Measurements from ENCODE around the gene RECQL5. TPM values are rescaled to one million over a fixed set of nuclear protein-coding genes. Genes with fewer than 3 reads are reported as not detected.

RECQL5 gene
- total RNA-seq, 5 donors from 2014 or later (not counting 1 experiment from before 2014, with no cell fraction given), result 38.0 to 75.0 (median 61.9) TPM

DNA sequence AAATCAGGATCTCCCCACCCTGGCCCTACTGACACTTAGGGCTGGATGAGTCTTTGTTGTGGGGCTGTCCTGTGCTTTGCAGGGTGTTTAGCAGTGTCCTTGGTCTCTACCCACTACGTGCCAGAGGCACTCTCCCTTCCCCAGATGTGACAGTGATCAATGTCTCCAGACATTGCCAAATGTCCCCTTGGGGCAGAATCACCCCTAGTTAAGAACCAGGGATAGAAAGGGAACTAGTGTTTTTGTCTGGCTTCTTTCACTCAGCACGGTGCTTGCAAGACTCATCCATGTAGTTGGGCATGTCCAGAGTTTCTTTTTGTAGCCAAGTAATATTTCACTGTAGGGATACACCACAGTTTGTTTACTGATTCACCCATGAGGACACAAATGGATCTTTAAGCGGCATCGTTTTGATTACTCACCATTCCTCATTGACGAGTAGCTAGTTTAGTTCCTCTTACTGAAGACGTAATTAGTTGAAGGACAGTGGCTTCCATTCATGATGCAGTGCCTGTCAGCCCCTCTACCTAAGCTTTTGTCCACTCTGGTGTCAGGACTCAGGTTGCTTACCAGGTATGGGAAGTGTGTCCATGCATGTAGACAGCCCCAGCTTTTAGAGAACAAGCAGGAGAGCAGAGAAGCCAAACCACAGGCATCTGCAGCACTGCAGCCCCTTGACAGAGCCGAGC lies 28.3 kb upstream of the RECQL5 start:
- Histone ChIP-seq H3K9me3 (no peaks in the 10 kb centered on the region), H3K27me3 (replicated peaks in 1 of 2; ENCODE audit: control insufficient read depth in 2 of 2, extremely low read depth in 1 of 2, insufficient read depth in 2 of 2, low read length in 1 of 2) (no peaks in the 10 kb centered on the region), H3K36me3 (ENCODE audit: control insufficient read depth in 2 of 2, extremely low read depth in 1 of 2, insufficient read depth in 1 of 2, low read length in 1 of 2) (peaks cover 9 to 83% of the 10 kb centered on the region in 2 donors), H3K4me3 (ENCODE audit: control insufficient read depth in 1 of 2, extremely low read depth in 1 of 2, low read length in 1 of 2) (no peak overlapping the region), H3K4me1 (ENCODE audit: control insufficient read depth in 1 of 2, extremely low read depth in 1 of 2, insufficient read depth in 2 of 2, low read length in 2 of 2) (peaks cover 10 to 18% of the 10 kb centered on the region in 2 experiments), H3K27ac (ENCODE audit: low read length) (no peak overlapping the region)
- Mint-ChIP-seq H3K27ac (no peak overlapping the region), H3K9me3 (no peaks in the 10 kb centered on the region), H3K36me3 (peaks cover 38% of the 10 kb centered on the region), H3K4me1 (peaks cover 15 to 18% (median 17%) of the 10 kb centered on the region in 3 donors), H3K4me3 (no peak overlapping the region), H3K27me3 (no peaks in the 10 kb centered on the region)
- POLR2A ChIA-PET, result interaction anchor here (0.6 kb wide), 3 partner anchors 13 to 17 kb away, joined by 3 to 6 read pairs (median 3); no protein-coding TSS in a partner anchor
- DNase-seq, result no peak
- no peak for ATAC-seq (replicated peaks in 1 of 4)
- 94% methylated on average over 6 of the region's 7 CpGs for WGBS (ENCODE audit: insufficient coverage)
- CTCF ChIA-PET, result interaction anchor here in 1 of 2 donors (0.6 kb wide), 1 partner anchor 711 kb away, joined by 5 read pairs; no protein-coding TSS in a partner anchor

DNA sequence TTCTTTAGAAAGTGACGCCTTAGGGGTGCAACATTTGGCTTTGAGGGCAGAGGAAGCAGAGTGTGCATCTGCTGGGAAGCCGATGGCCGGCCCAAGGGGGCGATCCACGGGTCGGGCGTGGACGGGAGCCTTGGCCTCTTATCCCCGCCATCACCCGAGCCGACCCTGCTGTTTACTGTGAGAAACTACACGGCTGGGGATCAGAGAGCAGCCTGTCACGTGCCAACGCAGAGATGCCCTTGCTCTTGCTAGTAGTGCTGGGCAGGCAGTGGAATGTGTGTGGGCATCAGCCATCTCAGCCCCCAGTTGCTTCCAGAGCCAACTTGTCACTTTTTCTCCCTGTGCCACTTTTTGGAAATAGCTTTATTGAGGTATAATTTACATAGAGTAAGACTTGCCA lies 27.6 kb upstream of the RECQL5 start:
- ChIA-PET POLR2A (interaction anchor here (0.6 kb wide), 4 partner anchors 12 to 1065 kb away, joined by 3 to 6 read pairs (median 4); no protein-coding TSS in a partner anchor), CTCF (interaction anchor here in 1 of 2 donors (0.6 kb wide), 1 partner anchor 17 kb away, joined by 8 read pairs; no protein-coding TSS in a partner anchor)
- H3K27ac Mint-ChIP-seq, result no peak overlapping the region
- Histone ChIP-seq H3K36me3 (ENCODE audit: control insufficient read depth in 2 of 2, extremely low read depth in 1 of 2, insufficient read depth in 1 of 2, low read length in 1 of 2) (peaks cover 9 to 75% of the 10 kb centered on the region in 2 donors), H3K27ac (ENCODE audit: low read length) (no peak overlapping the region), H3K27me3 (replicated peaks in 1 of 2; ENCODE audit: control insufficient read depth in 2 of 2, extremely low read depth in 1 of 2, insufficient read depth in 2 of 2, low read length in 1 of 2) (no peaks in the 10 kb centered on the region), H3K4me3 (ENCODE audit: control insufficient read depth in 1 of 2, extremely low read depth in 1 of 2, low read length in 1 of 2) (no peak overlapping the region), H3K4me1 (ENCODE audit: control insufficient read depth in 1 of 2, extremely low read depth in 1 of 2, insufficient read depth in 2 of 2, low read length in 2 of 2) (peaks cover 16 to 23% of the 10 kb centered on the region in 2 experiments), H3K9me3 (no peaks in the 10 kb centered on the region)
- no peaks in the 10 kb centered on the region for H3K27me3 Mint-ChIP-seq
- ATAC-seq (replicated peaks in 1 of 4) (no peak), DNase-seq (no peak)
- no peaks in the 10 kb centered on the region for H3K9me3 Mint-ChIP-seq
- 96% methylated on average over 11 of the region's 14 CpGs for WGBS (ENCODE audit: insufficient coverage)
- H3K4me1 Mint-ChIP-seq, result peaks cover 20 to 24% (median 21%) of the 10 kb centered on the region in 3 donors
- H3K36me3 Mint-ChIP-seq, result peaks cover 31% of the 10 kb centered on the region
- no peak overlapping the region for H3K4me3 Mint-ChIP-seq

DNA sequence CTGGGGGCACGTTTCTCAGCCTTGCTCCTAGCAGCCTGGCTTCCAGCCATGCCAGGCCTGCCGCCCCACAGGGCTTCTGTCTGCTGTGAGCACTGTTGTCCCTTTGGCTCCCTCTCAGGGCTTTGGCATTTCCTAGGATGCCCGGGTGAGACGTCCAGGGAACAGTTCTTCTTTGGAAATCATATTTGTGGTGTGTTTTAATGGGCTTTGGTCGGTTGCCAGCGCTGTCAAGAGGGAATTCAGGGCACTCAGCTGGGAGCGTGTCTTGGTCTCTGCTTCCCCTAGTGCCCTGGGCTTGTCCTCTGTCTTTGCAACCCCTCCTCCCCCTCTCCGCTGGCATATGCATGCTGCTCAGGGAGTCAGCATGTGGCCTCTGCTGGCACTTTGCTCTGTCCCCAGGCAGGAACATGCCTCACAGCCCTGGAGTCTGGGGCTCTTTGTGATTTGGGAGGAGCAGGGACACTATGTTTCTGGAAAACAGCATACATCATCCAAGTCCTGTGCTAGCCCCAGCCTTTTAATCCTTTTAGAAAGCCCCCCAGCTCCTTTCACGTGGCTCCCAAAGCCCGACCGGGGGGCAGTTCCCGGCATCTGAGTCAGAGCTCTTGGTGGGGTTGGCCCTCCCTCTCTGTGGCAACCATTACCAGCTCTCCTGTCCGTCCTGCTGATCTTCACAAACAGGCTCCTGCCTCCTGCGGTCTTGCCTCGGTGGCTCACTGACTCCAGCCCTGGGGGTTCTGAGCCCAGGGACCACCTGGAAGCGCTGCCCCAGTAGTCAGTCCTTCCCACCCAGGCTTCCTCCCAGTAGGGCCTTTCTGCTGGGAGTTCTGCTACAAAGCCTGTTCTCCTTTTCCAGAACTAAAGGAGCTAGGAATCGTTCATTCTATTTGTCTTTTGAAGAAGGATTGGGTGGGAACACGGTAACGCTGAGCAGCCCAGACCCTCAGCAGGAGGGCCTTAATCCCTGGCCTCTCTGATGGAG lies 26.8 kb upstream of the RECQL5 start:
- peaks cover 29% of the 10 kb centered on the region for H3K36me3 Mint-ChIP-seq
- CTCF ChIA-PET, result interaction anchor here in 1 of 2 donors (0.6 kb wide), 1 partner anchor 16 kb away, joined by 8 read pairs; no protein-coding TSS in a partner anchor
- no peak for ATAC-seq (replicated peaks in 1 of 4)

DNA sequence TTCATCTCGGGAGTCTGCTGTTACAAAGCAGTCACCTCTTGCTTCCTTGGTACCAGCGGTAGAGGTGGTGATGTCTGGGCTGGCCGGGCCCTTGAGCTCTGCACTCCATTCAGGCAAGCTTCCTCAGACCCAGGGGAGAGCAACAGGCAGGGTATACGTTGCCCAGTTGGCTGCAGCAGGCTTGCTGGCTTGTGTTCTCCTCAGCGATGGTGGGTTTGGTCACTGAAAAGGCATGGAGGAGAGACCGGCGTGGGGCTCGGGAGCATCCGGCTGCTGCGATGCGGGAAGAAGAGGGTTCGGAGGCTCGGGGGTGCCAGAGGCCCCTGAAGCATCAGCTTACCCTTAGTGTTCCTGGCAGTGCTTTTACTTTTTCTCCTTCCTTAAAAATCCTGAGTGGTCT lies 26.0 kb upstream of the RECQL5 start:
- peaks cover 9 to 70% of the 10 kb centered on the region in 2 donors for H3K36me3 ChIP-seq (ENCODE audit: control insufficient read depth in 2 of 2, extremely low read depth in 1 of 2, insufficient read depth in 1 of 2, low read length in 1 of 2)
- peaks cover 28% of the 10 kb centered on the region for H3K36me3 Mint-ChIP-seq
- no peak overlapping the region for H3K27ac ChIP-seq (ENCODE audit: low read length)
- WGBS (ENCODE audit: insufficient coverage), result 94% methylated on average over 3 of the region's 13 CpGs
- H3K27ac Mint-ChIP-seq, result no peak overlapping the region
- DNase-seq (no peak), ATAC-seq (replicated peaks in 1 of 4) (no peak)
- H3K4me1 Mint-ChIP-seq, result peaks cover 36 to 39% (median 37%) of the 10 kb centered on the region in 3 donors
- H3K27me3 Mint-ChIP-seq, result no peaks in the 10 kb centered on the region
- H3K4me3 Mint-ChIP-seq, result no peak overlapping the region
- ChIA-PET POLR2A (interaction anchor here in 1 of 2 donors (1.0 kb wide), 1 partner anchor 10 kb away, joined by 6 read pairs; no protein-coding TSS in a partner anchor), CTCF (no interaction called here)
- H3K4me1 ChIP-seq (ENCODE audit: control insufficient read depth in 1 of 2, extremely low read depth in 1 of 2, insufficient read depth in 2 of 2, low read length in 2 of 2), result peaks cover 30 to 39% of the 10 kb centered on the region in 2 experiments
- no peaks in the 10 kb centered on the region for H3K9me3 ChIP-seq
- no peak overlapping the region for H3K4me3 ChIP-seq (ENCODE audit: control insufficient read depth in 1 of 2, extremely low read depth in 1 of 2, low read length in 1 of 2)
- no peaks in the 10 kb centered on the region for H3K27me3 ChIP-seq (replicated peaks in 1 of 2; ENCODE audit: control insufficient read depth in 2 of 2, extremely low read depth in 1 of 2, insufficient read depth in 2 of 2, low read length in 1 of 2)
- no peaks in the 10 kb centered on the region for H3K9me3 Mint-ChIP-seq

More for the DNA sequence above, 26.8 kb upstream of the RECQL5 start:
- Histone ChIP-seq H3K36me3 (ENCODE audit: control insufficient read depth in 2 of 2, extremely low read depth in 1 of 2, insufficient read depth in 1 of 2, low read length in 1 of 2) (peaks cover 9 to 68% of the 10 kb centered on the region in 2 donors), H3K27ac (ENCODE audit: low read length) (no peak overlapping the region), H3K27me3 (replicated peaks in 1 of 2; ENCODE audit: control insufficient read depth in 2 of 2, extremely low read depth in 1 of 2, insufficient read depth in 2 of 2, low read length in 1 of 2) (no peaks in the 10 kb centered on the region), H3K9me3 (no peaks in the 10 kb centered on the region), H3K4me3 (ENCODE audit: control insufficient read depth in 1 of 2, extremely low read depth in 1 of 2, low read length in 1 of 2) (no peak overlapping the region), H3K4me1 (ENCODE audit: control insufficient read depth in 1 of 2, extremely low read depth in 1 of 2, insufficient read depth in 2 of 2, low read length in 2 of 2) (peaks cover 23 to 31% of the 10 kb centered on the region in 2 experiments)
- Mint-ChIP-seq H3K27ac (no peak overlapping the region), H3K4me3 (no peak overlapping the region), H3K9me3 (no peaks in the 10 kb centered on the region), H3K4me1 (peaks cover 28 to 31% (median 29%) of the 10 kb centered on the region in 3 donors), H3K27me3 (no peaks in the 10 kb centered on the region)
- no peak for DNase-seq
- POLR2A ChIA-PET, result interaction anchor here (0.6 to 1.0 kb wide), 3 partner anchors 10 to 1066 kb away, joined by 3 to 6 read pairs (median 4); no protein-coding TSS in a partner anchor
- 87% methylated on average over 9 of the region's 19 CpGs for WGBS (ENCODE audit: insufficient coverage)

DNA sequence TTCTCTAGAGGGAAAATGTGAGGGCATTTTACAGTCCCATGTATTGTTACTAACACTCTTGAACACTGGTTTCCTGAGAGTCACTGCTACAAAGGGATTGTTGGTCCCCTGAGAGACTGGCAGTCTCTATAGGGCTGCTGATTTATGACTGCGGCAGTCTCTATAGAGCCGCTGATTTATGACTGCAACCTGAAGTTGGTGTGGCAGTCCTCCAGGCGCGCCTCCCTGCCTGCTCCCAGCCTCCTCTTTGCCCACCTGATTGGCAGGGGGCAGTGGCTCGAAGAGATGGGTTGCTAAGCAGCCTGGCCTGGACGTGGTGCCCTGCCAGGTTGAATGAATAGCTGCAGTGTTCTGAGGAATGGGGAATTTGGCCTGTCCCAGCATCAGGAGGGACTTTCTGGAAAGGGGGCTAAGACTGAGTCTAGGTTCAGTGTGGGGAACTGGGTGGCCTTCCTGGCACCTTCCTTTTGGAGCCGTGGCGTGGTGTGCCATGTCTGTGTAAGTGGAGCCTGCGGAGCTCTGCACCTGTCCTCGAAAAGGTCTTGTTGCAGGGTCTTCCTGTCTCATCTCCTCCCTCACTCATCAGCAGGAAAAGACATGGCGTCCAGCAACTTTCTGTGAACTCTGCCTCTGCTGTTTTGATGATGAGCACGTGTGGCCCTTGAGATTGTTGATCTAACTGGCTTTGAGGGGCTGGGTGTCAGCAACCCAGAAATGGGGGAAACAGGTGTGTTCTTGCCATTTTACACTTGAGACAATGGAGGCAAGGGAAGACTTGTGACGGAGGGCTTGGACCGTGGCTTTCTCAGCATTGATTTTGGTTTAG lies 25.1 kb upstream of the RECQL5 start:
- POLR2A ChIA-PET, result interaction anchor here in 1 of 2 donors (1.0 kb wide), 1 partner anchor 9 kb away, joined by 6 read pairs; no protein-coding TSS in a partner anchor
- peaks cover 22% of the 10 kb centered on the region for H3K36me3 Mint-ChIP-seq
- no peaks in the 10 kb centered on the region for H3K27me3 Mint-ChIP-seq
- Histone ChIP-seq H3K9me3 (no peaks in the 10 kb centered on the region), H3K27ac (ENCODE audit: low read length) (no peak overlapping the region), H3K4me1 (ENCODE audit: control insufficient read depth in 1 of 2, extremely low read depth in 1 of 2, insufficient read depth in 2 of 2, low read length in 2 of 2) (peaks cover 32 to 42% of the 10 kb centered on the region in 2 experiments), H3K36me3 (ENCODE audit: control insufficient read depth in 2 of 2, extremely low read depth in 1 of 2, insufficient read depth in 1 of 2, low read length in 1 of 2) (peaks cover 9 to 67% of the 10 kb centered on the region in 2 donors), H3K27me3 (replicated peaks in 1 of 2; ENCODE audit: control insufficient read depth in 2 of 2, extremely low read depth in 1 of 2, insufficient read depth in 2 of 2, low read length in 1 of 2) (no peaks in the 10 kb centered on the region), H3K4me3 (ENCODE audit: control insufficient read depth in 1 of 2, extremely low read depth in 1 of 2, low read length in 1 of 2) (no peak overlapping the region)
- H3K9me3 Mint-ChIP-seq, result no peaks in the 10 kb centered on the region
- DNase-seq (no peak), ATAC-seq (replicated peaks in 1 of 4) (no peak)
- H3K4me3 Mint-ChIP-seq, result no peak overlapping the region
- peaks cover 44 to 46% (median 44%) of the 10 kb centered on the region in 3 donors for H3K4me1 Mint-ChIP-seq
- no peak overlapping the region for H3K27ac Mint-ChIP-seq
- WGBS (ENCODE audit: insufficient coverage), result 98% methylated on average over 7 of the region's 14 CpGs
- CTCF ChIA-PET, result interaction anchor here in 1 of 2 donors (0.6 kb wide), 1 partner anchor 18 kb away, joined by 4 read pairs; no protein-coding TSS in a partner anchor
